HepG2 (cell line): Measurements from ENCODE around the gene CTSW. TPM values are rescaled to one million over a fixed set of nuclear protein-coding genes. Genes with fewer than 3 reads are reported as not detected.
A peak's percentile ranks its signal among the peaks of the same experiment; 100 is the strongest.

Experiments
- ADNP ChIP-seq: sonication (generic); formaldehyde crosslinking; IDR thresholded peaks from 2 replicates; pipeline ENCODE4 v1.4.0; 2020; ENCODE audit warnings: missing genetic modification reagents
- ARNT ChIP-seq: fragments of 450-650 bp; IDR thresholded peaks from 2 replicates; pipeline ENCODE4 v1.6.1; 2017
- ELF3 ChIP-seq: IDR thresholded peaks from 2 replicates; pipeline ENCODE4 v1.6.1; 2016; ENCODE audit warnings: missing genetic modification reagents, missing compliant biosample characterization
- FOXC1 ChIP-seq: sonication (generic); formaldehyde crosslinking; IDR thresholded peaks from 2 replicates; pipeline ENCODE4 v1.8.0; 2022; ENCODE audit warnings: mild to moderate bottlenecking, missing genetic modification reagents, borderline replicate concordance
- HOXA3 ChIP-seq: sonication (generic); formaldehyde crosslinking; IDR thresholded peaks from 2 replicates; pipeline ENCODE4 v1.5.0; 2020; ENCODE audit warnings: missing genetic modification reagents
- MIER2 ChIP-seq: IDR thresholded peaks from 2 replicates; pipeline ENCODE4 v1.6.1; 2016; ENCODE audit warnings: missing biosample characterization, missing genetic modification reagents
- NR2F2 ChIP-seq: IDR thresholded peaks from 2 replicates; pipeline ENCODE4 v1.6.1; 2012; ENCODE audit warnings: low read depth, inconsistent platforms, borderline replicate concordance
- REL ChIP-seq: sonication (generic); formaldehyde crosslinking; conservative IDR thresholded peaks from 2 replicates; pipeline ENCODE4 v1.8.0; 2022; ENCODE audit warnings: mild to moderate bottlenecking, missing genetic modification reagents, moderate library complexity
- SOX6 ChIP-seq, 2 experiments: fragments of 450-650 bp in 1 of 2; sonication (generic) in 1 of 2; formaldehyde crosslinking in 1 of 2; IDR thresholded peaks; 2 replicates each; pipeline versions ENCODE4 v1.4.0 to v1.6.1; 2017 to 2020; ENCODE audit warnings: antibody characterized with exemption in 1 of 2, mild to moderate bottlenecking in 1 of 2, missing genetic modification reagents in 1 of 2
- ZBTB7A ChIP-seq: sonication (generic); formaldehyde crosslinking; IDR thresholded peaks from 2 replicates; pipeline ENCODE4 v1.8.0; 2022; ENCODE audit warnings: mild to moderate bottlenecking, missing genetic modification reagents
- ZNF546 ChIP-seq: sonication (generic); formaldehyde crosslinking; conservative IDR thresholded peaks from 2 replicates; pipeline ENCODE4 v1.8.1; 2023; ENCODE audit warnings: mild to moderate bottlenecking, missing genetic modification reagents
- ZNF589 ChIP-seq: sonication (generic); formaldehyde crosslinking; conservative IDR thresholded peaks from 2 replicates; pipeline ENCODE4 v1.8.0; 2022; ENCODE audit warnings: mild to moderate bottlenecking, moderate library complexity, missing genetic modification reagents
- ZNF766 ChIP-seq: sonication (generic); formaldehyde crosslinking; IDR thresholded peaks from 2 replicates; pipeline ENCODE4 v1.5.0; 2020; ENCODE audit warnings: missing genetic modification reagents, borderline replicate concordance
- ZNF878 ChIP-seq: sonication (generic); formaldehyde crosslinking; IDR thresholded peaks from 2 replicates; pipeline ENCODE4 v1.8.1; 2023; ENCODE audit warnings: mild to moderate bottlenecking, missing genetic modification reagents, moderate library complexity
- polyA plus RNA-seq, 8 experiments: library from polyadenylated mRNA; depleted of rRNA in 3 of 8; stranded (reverse) in 7 of 8; unstranded in 1 of 8; fragments of >200 nt; fragmentation: Illumina TruSeq in 4 of 8; extraction: Trizol in 4 of 8; gene quantifications; 2 replicates each; pipeline versions ENCODE4 v1.2.1 to v1.2.3, GENCODE V29; 2011 to 2016; ENCODE audit warnings: low read depth in 4 of 8, missing spikeins in 1 of 8, mixed read lengths in 1 of 8; ENCODE audit not compliant: insufficient read depth in 1 of 8
- total RNA-seq, 5 experiments: library from RNA; depleted of rRNA; stranded (reverse); fragments of >200 nt; fragmentation: Illumina TruSeq; extraction: Trizol; gene quantifications; 2 replicates each; pipeline ENCODE4 v1.2.3, GENCODE V29; 2016; ENCODE audit warnings: low read depth in 1 of 5
- TF ChIP-seq, protein P1 (sequence below): sonication (generic); formaldehyde crosslinking; IDR thresholded peaks from 2 replicates; pipeline ENCODE4 v1.5.0; 2020; ENCODE audit warnings: mild to moderate bottlenecking, missing genetic modification reagents, borderline replicate concordance
- TF ChIP-seq, protein P2 (sequence below): sonication (generic); formaldehyde crosslinking; IDR thresholded peaks from 2 replicates; pipeline ENCODE4 v1.8.0; 2022; ENCODE audit warnings: mild to moderate bottlenecking, missing genetic modification reagents
- TF ChIP-seq, protein P3 (sequence below): sonication (generic); formaldehyde crosslinking; IDR thresholded peaks from 2 replicates; pipeline ENCODE4 v1.8.0; 2022; ENCODE audit warnings: low read depth, missing genetic modification reagents

CTSW gene
- total and polyA plus RNA-seq, 2 of the 13 experiments (the other 11 are each of a cell fraction or from before 2014, with no cell fraction given), result 0.09 TPM; not detected in 1

DNA sequence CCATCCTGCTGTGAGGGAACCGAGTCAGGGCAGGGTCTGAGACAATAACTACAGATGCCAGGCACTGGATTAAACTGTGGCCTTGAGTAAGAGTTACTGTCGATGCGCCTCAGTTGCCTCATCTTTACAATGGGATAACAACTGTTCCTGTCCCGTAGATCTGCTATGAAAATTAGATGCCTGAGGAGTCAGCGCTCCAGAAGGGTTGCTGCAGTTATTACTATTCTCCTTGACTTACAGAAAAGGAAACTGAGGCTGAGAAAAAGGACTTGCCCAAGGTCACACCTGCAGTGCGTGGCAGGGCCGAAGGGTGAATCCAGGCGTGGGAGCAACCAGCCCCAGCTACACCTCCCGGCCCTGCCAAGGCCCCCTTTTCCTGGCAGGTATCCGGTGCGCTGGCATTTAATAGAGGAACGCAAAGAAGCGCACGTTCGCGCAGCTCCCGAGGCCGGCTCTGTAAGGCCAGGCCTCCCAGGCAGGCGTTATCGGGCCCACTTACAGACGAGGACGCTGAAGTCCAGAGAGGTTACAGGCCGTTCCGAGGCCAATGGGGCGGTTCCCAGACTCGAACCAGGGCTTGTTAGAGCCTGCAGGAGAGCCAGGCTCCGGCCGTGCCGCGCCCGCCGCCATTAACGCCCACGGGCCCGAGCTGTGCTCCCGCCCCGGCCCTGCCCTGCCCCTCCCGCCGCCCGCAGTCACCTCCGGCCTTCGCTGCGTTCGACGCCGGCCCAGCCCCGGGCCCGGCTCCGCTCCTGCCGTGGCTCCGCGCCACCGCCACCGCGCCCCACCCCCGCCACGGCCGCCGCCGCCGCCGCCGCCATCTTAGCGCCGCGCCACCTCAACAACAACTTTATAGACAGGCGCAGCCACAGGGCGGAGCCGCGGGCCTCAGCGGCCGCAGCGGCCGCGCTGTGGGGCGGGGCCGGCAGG, 38.8 kb downstream of the CTSW start, which contains the start of gene C11orf68 (continued):
- TF ChIP-seq ARNT (no peak), MIER2 (no peak), ZNF546 (CRISPR knock-in tag) (0 out of 2 replicates have a peak, but pooled peaks have one; percentile 18), REL (CRISPR knock-in tag) (no peak), ZNF878 (no peak), HOXA3 (peak; percentile 64; the same call in 1 of the 2 replicates), ELF3 (CRISPR knock-in tag) (no peak), ZNF589 (CRISPR knock-in tag) (no peak), ZBTB7A (CRISPR knock-in tag) (no peak), ADNP (CRISPR knock-in tag) (0 out of 2 replicates have a peak, but pooled peaks have one; percentile 57), ZNF766 (CRISPR knock-in tag) (no peak), SOX6 (IDR thresholded peaks at IDR 0.05) (no peak), SOX6 (CRISPR knock-in tag; IDR thresholded peaks at IDR 0.05) (no peak), FOXC1 (no peak), NR2F2 (no peak)
- TF ChIP-seq, protein P1, sequence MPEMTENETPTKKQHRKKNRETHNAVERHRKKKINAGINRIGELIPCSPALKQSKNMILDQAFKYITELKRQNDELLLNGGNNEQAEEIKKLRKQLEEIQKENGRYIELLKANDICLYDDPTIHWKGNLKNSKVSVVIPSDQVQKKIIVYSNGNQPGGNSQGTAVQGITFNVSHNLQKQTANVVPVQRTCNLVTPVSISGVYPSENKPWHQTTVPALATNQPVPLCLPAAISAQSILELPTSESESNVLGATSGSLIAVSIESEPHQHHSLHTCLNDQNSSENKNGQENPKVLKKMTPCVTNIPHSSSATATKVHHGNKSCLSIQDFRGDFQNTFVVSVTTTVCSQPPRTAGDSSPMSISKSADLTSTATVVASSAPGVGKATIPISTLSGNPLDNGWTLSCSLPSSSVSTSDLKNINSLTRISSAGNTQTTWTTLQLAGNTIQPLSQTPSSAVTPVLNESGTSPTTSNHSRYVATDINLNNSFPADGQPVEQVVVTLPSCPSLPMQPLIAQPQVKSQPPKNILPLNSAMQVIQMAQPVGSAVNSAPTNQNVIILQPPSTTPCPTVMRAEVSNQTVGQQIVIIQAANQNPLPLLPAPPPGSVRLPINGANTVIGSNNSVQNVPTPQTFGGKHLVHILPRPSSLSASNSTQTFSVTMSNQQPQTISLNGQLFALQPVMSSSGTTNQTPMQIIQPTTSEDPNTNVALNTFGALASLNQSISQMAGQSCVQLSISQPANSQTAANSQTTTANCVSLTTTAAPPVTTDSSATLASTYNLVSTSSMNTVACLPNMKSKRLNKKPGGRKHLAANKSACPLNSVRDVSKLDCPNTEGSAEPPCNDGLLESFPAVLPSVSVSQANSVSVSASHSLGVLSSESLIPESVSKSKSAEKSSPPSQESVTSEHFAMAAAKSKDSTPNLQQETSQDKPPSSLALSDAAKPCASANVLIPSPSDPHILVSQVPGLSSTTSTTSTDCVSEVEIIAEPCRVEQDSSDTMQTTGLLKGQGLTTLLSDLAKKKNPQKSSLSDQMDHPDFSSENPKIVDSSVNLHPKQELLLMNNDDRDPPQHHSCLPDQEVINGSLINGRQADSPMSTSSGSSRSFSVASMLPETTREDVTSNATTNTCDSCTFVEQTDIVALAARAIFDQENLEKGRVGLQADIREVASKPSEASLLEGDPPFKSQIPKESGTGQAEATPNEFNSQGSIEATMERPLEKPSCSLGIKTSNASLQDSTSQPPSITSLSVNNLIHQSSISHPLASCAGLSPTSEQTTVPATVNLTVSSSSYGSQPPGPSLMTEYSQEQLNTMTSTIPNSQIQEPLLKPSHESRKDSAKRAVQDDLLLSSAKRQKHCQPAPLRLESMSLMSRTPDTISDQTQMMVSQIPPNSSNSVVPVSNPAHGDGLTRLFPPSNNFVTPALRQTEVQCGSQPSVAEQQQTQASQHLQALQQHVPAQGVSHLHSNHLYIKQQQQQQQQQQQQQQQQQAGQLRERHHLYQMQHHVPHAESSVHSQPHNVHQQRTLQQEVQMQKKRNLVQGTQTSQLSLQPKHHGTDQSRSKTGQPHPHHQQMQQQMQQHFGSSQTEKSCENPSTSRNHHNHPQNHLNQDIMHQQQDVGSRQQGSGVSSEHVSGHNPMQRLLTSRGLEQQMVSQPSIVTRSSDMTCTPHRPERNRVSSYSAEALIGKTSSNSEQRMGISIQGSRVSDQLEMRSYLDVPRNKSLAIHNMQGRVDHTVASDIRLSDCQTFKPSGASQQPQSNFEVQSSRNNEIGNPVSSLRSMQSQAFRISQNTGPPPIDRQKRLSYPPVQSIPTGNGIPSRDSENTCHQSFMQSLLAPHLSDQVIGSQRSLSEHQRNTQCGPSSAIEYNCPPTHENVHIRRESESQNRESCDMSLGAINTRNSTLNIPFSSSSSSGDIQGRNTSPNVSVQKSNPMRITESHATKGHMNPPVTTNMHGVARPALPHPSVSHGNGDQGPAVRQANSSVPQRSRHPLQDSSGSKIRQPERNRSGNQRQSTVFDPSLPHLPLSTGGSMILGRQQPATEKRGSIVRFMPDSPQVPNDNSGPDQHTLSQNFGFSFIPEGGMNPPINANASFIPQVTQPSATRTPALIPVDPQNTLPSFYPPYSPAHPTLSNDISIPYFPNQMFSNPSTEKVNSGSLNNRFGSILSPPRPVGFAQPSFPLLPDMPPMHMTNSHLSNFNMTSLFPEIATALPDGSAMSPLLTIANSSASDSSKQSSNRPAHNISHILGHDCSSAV (CRISPR knock-in tag), result no peak
- TF ChIP-seq, protein P2, sequence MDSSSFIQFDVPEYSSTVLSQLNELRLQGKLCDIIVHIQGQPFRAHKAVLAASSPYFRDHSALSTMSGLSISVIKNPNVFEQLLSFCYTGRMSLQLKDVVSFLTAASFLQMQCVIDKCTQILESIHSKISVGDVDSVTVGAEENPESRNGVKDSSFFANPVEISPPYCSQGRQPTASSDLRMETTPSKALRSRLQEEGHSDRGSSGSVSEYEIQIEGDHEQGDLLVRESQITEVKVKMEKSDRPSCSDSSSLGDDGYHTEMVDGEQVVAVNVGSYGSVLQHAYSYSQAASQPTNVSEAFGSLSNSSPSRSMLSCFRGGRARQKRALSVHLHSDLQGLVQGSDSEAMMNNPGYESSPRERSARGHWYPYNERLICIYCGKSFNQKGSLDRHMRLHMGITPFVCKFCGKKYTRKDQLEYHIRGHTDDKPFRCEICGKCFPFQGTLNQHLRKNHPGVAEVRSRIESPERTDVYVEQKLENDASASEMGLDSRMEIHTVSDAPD (CRISPR knock-in tag), result no peak
- TF ChIP-seq, protein P3, sequence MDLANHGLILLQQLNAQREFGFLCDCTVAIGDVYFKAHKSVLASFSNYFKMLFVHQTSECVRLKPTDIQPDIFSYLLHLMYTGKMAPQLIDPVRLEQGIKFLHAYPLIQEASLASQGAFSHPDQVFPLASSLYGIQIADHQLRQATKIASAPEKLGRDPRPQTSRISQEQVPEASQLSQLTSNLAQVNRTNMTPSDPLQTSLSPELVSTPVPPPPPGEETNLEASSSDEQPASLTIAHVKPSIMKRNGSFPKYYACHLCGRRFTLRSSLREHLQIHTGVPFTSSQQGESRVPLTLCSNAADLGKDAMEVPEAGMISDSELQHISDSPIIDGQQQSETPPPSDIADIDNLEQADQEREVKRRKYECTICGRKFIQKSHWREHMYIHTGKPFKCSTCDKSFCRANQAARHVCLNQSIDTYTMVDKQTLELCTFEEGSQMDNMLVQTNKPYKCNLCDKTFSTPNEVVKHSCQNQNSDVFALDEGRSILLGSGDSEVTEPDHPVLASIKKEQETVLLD (CRISPR knock-in tag), result peak; percentile 68; the same call in 1 of the 2 replicates
